ENCODE measurements around the gene ZNF276.
A peak's percentile ranks its signal among the peaks of the same experiment; 100 is the strongest.
"Not testable (repeated sequence)": the region's sequence is repeated elsewhere in the genome, so short reads cannot be mapped to it uniquely, and the experiment has no call there.

Gene ZNF276

DNA sequence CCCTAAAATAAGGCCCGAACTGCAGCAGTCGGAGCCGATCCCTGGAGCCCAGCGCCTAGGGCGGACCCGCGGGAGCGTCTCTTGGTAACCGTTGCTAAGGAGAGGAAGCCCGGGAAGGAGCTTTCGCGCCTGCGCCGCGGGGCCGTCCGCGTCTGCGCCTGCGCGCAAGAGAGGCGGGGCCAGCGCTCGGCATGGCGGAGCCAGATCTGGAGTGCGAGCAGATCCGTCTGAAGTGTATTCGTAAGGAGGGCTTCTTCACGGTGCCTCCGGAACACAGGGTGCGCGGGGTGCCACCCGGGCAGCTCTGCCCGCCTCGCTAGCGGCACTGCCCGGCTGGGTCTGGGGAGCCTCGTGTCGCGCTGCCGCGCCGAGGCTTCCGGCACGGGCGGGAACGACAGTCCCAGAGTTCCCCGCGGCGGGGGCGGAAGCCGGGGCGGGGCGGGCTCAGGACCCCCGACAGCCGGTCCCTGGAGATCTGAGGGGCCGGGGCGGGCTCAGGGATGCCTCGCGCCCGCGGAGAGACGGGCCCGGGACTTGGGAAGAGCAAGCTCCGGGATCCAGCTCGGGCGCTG lies 34.7 kb upstream of the ZNF276 start, which contains the start of gene CDK10:
Gene CDK10, plus strand, starts transcription at position 170 of the 572 bp plus-strand sequence. Its CDS starts 22 bp downstream, at position 192.
- H3K36me3 ChIP-seq = peaks cover 3% of the 10 kb centered on the region
- peak within 1 kb of the TSS; percentile 92 to 99 for H3K4me3 ChIP-seq (ENCODE audit: low read depth in 1 of 2, low read length in 1 of 2)
- H3K27ac ChIP-seq = peak within 1 kb of the TSS; percentile 64
- TF ChIP-seq CTCF (IDR thresholded peaks at IDR 0.05) = peak; percentile 5
- no peaks in the 10 kb centered on the region for H3K27me3 ChIP-seq
- H3K9me3 ChIP-seq = no peaks in the 10 kb centered on the region
- H3K4me1 ChIP-seq (ENCODE audit: control insufficient read depth in 1 of 2, insufficient read depth in 1 of 2, low read depth in 1 of 2, low read length in 1 of 2) = peaks cover 12% of the 10 kb centered on the region in 2 experiments

GRCh38 chr16:89687092-89687940 lies 34.0 kb upstream of the ZNF276 start:
- peak overlapping the region; percentile 92 to 99 for H3K4me3 ChIP-seq (ENCODE audit: low read depth in 1 of 2, low read length in 1 of 2)
- no peaks in the 10 kb centered on the region for H3K9me3 ChIP-seq
- H3K4me1 ChIP-seq (ENCODE audit: control insufficient read depth in 1 of 2, insufficient read depth in 1 of 2, low read depth in 1 of 2, low read length in 1 of 2) = peaks cover 12% of the 10 kb centered on the region in 2 experiments
- H3K27ac ChIP-seq = peak overlapping the region; percentile 64
- no peak for TF ChIP-seq CTCF (IDR thresholded peaks at IDR 0.05)
- H3K27me3 ChIP-seq = no peaks in the 10 kb centered on the region
- H3K36me3 ChIP-seq = peaks cover 10% of the 10 kb centered on the region

GRCh38 chr16:89688395-89688794 lies 32.9 kb upstream of the ZNF276 start:
- no peak overlapping the region for H3K4me3 ChIP-seq (ENCODE audit: low read depth in 1 of 2, low read length in 1 of 2)
- H3K9me3 ChIP-seq = no peaks in the 10 kb centered on the region
- H3K36me3 ChIP-seq = peaks cover 17% of the 10 kb centered on the region
- no peak overlapping the region for H3K27ac ChIP-seq
- no peaks in the 10 kb centered on the region for H3K27me3 ChIP-seq
- H3K4me1 ChIP-seq (ENCODE audit: control insufficient read depth in 1 of 2, insufficient read depth in 1 of 2, low read depth in 1 of 2, low read length in 1 of 2) = peaks cover 12% of the 10 kb centered on the region in 2 experiments
- no peak for TF ChIP-seq CTCF (IDR thresholded peaks at IDR 0.05)

DNA sequence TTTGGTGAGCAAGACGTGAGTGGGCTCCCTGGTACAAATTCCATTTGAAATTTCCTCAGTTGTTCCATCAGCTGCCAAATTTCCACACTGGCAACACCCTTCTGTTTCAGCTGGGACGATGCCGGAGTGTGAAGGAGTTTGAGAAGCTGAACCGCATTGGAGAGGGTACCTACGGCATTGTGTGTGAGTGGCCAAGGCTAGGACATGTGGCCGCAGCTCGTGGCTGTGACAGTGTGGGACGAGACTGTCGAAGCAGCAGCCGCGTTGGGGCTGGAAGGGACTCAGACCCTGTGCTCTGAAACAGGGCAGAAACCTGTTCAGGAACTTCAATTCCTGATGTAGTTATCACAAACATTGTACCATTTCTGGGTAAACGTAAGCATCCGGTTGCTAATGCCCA lies 32.2 kb upstream of the ZNF276 start:
- no peak overlapping the region for H3K27ac ChIP-seq
- peaks cover 22% of the 10 kb centered on the region for H3K36me3 ChIP-seq
- H3K4me3 ChIP-seq (ENCODE audit: low read depth in 1 of 2, low read length in 1 of 2) = no peak overlapping the region
- H3K4me1 ChIP-seq (ENCODE audit: control insufficient read depth in 1 of 2, insufficient read depth in 1 of 2, low read depth in 1 of 2, low read length in 1 of 2) = peaks cover 12% of the 10 kb centered on the region in 2 experiments
- no peaks in the 10 kb centered on the region for H3K9me3 ChIP-seq
- no peaks in the 10 kb centered on the region for H3K27me3 ChIP-seq
- no peak for TF ChIP-seq CTCF (IDR thresholded peaks at IDR 0.05)

DNA sequence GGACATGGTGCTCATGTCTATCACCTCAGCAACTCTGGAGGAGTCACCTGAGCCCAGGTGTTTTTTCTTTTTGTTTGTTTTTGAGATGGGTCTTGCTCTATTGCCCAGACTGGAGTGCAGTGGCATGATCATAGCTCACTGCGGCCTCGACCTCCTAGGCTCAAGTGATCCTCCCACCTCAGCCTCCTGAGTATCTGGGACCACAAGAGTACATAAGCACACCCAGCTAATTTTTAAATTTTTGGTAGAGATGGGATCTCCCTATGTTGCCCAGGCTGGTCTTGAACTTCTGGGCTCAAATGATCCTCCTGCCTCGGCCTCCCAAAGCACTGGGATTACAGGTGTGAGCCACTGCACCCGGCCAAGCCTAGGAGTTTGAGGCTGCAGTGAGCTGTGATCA lies 31.7 kb upstream of the ZNF276 start:
- H3K27me3 ChIP-seq, H3K27ac ChIP-seq: not testable (repeated sequence)
- H3K4me1 ChIP-seq (ENCODE audit: control insufficient read depth in 1 of 2, insufficient read depth in 1 of 2, low read depth in 1 of 2, low read length in 1 of 2) = peaks cover 12% of the 10 kb centered on the region in 2 experiments

DNA sequence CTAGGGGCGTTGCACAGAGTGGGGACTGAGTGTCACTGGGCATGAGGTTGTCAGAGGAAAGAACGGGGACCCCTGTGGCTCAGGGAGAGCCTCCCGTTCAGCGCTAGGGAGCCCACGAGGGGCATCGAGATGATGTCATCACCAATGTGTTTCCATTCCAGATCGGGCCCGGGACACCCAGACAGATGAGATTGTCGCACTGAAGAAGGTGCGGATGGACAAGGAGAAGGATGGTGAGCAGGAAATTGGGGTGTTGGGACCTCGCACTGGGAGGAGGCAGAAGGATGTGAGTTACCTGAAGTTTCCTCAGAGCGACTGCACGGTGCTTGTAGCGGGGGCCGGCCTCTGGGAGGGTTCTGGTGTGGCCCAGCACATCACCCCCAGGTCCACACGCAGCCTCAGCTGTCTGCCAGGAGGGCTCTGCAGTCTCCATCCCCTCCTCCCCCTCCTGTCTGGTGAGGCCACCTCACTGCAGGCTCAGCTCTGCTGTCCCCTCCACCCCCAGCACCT lies 30.9 kb upstream of the ZNF276 start:
- no peak for TF ChIP-seq CTCF (IDR thresholded peaks at IDR 0.05)
- Histone ChIP-seq H3K4me1 (ENCODE audit: control insufficient read depth in 1 of 2, insufficient read depth in 1 of 2, low read depth in 1 of 2, low read length in 1 of 2) (peaks cover 12% of the 10 kb centered on the region in 2 experiments), H3K27ac (no peak overlapping the region), H3K4me3 (ENCODE audit: low read depth in 1 of 2, low read length in 1 of 2) (no peak overlapping the region), H3K36me3 (peaks cover 26% of the 10 kb centered on the region), H3K9me3 (no peaks in the 10 kb centered on the region), H3K27me3 (no peaks in the 10 kb centered on the region)

More for the DNA sequence above, 31.7 kb upstream of the ZNF276 start:
- not testable (repeated sequence) for H3K4me3 ChIP-seq (ENCODE audit: low read depth in 1 of 2, low read length in 1 of 2); H3K9me3 ChIP-seq
- H3K36me3 ChIP-seq = peaks cover 26% of the 10 kb centered on the region
